NCI-H526 (cell line): ENCODE measurements around the gene UBA6.
A peak's percentile ranks its signal among the peaks of the same experiment; 100 is the strongest.
"Not testable (repeated sequence)": the region's sequence is repeated elsewhere in the genome, so short reads cannot be mapped to it uniquely, and the experiment has no call there.

Experiments
- DNase-seq, 2 experiments: peaks; one replicate each; lab custom pipeline; 2025; lab: John Stamatoyannopoulos, UW

The UBA6 gene

GRCh38 chr4:67660418-67660817, 40.5 kb downstream of the UBA6 start:
- DNase-seq = no peak

GRCh38 chr4:67659065-67659464, 41.9 kb downstream of the UBA6 start:
- DNase-seq = no peak

GRCh38 chr4:67658302-67658701, 42.7 kb downstream of the UBA6 start:
- no peak for DNase-seq

GRCh38 chr4:67651536-67651935, 49.4 kb downstream of the UBA6 start:
- no peak for DNase-seq

- no peak for DNase-seq
Observed at GRCh38 chr4:67638136-67638535, 62.8 kb downstream of the UBA6 start.

GRCh38 chr4:67636978-67637377, 64.0 kb downstream of the UBA6 start:
- not testable (repeated sequence) for DNase-seq

GRCh38 chr4:67635331-67635730, 65.6 kb downstream of the UBA6 start:
- DNase-seq = no peak

GRCh38 chr4:67634741-67635140, 66.2 kb downstream of the UBA6 start:
- DNase-seq = no peak

GRCh38 chr4:67632492-67632891, 68.5 kb downstream of the UBA6 start:
- no peak for DNase-seq

GRCh38 chr4:67624939-67625338, 76.0 kb downstream of the UBA6 start:
- no peak for DNase-seq

- DNase-seq = no peak
Observed at GRCh38 chr4:67616478-67616877, 84.5 kb downstream of the UBA6 start.

- no peak for DNase-seq
Observed at GRCh38 chr4:67615119-67615518, 85.8 kb downstream of the UBA6 start.

GRCh38 chr4:67614186-67614585, 86.8 kb downstream of the UBA6 start:
- no peak for DNase-seq

GRCh38 chr4:67608027-67608426, 92.9 kb downstream of the UBA6 start:
- no peak for DNase-seq

- DNase-seq = no peak
Observed at GRCh38 chr4:67604749-67605148, 96.2 kb downstream of the UBA6 start.

- peak in 1 of 2 experiments; percentile 7 for DNase-seq
Observed at GRCh38 chr4:67604029-67604381, 97.0 kb downstream of the UBA6 start.

GRCh38 chr4:67603310-67604028, 97.5 kb downstream of the UBA6 start:
- no peak for DNase-seq

GRCh38 chr4:67593741-67594175, 107.2 kb downstream of the UBA6 start:
- DNase-seq = no peak

GRCh38 chr4:67587156-67587555, 113.8 kb downstream of the UBA6 start:
- DNase-seq = no peak

- DNase-seq = no peak
Observed at GRCh38 chr4:67584496-67584895, 116.5 kb downstream of the UBA6 start.

GRCh38 chr4:67581913-67582312, 119.0 kb downstream of the UBA6 start:
- DNase-seq = no peak

GRCh38 chr4:67581208-67581857, 119.6 kb downstream of the UBA6 start:
- DNase-seq = no peak

GRCh38 chr4:67580577-67580976, 120.4 kb downstream of the UBA6 start:
- no peak for DNase-seq

GRCh38 chr4:67576538-67576937, 124.4 kb downstream of the UBA6 start:
- DNase-seq = no peak
